Esophagus muscularis mucosa (tissue), 3 donors: ENCODE measurements around the gene QKI.

Experiments used
- CTCF ChIP-seq, 3 experiments: fragments of 200-600 bp in 2 of 3; fragments of 450-650 bp in 1 of 3; sonication (generic) in 2 of 3; IDR thresholded peaks; one replicate each; pipeline ENCODE4 v1.5.1; 2017 to 2019; ENCODE audit warnings: antibody characterized with exemption in 3 of 3, mild to moderate bottlenecking in 2 of 3, moderate library complexity in 1 of 3
- EP300 ChIP-seq: sonication (generic); formaldehyde crosslinking; IDR thresholded peaks from one replicate; pipeline ENCODE4 v1.6.1; 2017; ENCODE audit warnings: antibody characterized with exemption

GRCh38 chr6:163563318-163563717, 148.8 kb downstream of the QKI start:
- TF ChIP-seq EP300 (no peak), CTCF (IDR thresholded peaks at IDR 0.05) (no peak)
